ENCODE measurements around the gene DCAF6. TPM values are rescaled to one million over a fixed set of nuclear protein-coding genes. Genes with fewer than 3 reads are reported as not detected.

DCAF6 gene
- total RNA-seq, 1 donor from 2014 or later = 9.8 TPM

- DNase-seq (ENCODE audit: low spot score in 2 of 2) = no peak
- intact Hi-C loops (cut with DNase I) = loop anchor here (2.0 to 10.0 kb wide), 5 partner anchors 39 to 1547 kb away; partner anchors contain the start of genes SFT2D2, SLC19A2 and TIPRL
- Histone ChIP-seq H3K4me1 (peaks cover 0 to 11% of the 10 kb centered on the region in 2 donors), H3K36me3 (no peaks in the 10 kb centered on the region), H3K9me3 (no peaks in the 10 kb centered on the region), H3K4me3 (peak overlapping the region; percentile 91), H3K27me3 (no peaks in the 10 kb centered on the region), H3K27ac (peak overlapping the region; percentile 96 to 98)
- TF ChIP-seq, protein P1, sequence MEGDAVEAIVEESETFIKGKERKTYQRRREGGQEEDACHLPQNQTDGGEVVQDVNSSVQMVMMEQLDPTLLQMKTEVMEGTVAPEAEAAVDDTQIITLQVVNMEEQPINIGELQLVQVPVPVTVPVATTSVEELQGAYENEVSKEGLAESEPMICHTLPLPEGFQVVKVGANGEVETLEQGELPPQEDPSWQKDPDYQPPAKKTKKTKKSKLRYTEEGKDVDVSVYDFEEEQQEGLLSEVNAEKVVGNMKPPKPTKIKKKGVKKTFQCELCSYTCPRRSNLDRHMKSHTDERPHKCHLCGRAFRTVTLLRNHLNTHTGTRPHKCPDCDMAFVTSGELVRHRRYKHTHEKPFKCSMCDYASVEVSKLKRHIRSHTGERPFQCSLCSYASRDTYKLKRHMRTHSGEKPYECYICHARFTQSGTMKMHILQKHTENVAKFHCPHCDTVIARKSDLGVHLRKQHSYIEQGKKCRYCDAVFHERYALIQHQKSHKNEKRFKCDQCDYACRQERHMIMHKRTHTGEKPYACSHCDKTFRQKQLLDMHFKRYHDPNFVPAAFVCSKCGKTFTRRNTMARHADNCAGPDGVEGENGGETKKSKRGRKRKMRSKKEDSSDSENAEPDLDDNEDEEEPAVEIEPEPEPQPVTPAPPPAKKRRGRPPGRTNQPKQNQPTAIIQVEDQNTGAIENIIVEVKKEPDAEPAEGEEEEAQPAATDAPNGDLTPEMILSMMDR (IDR thresholded peaks at IDR 0.05) = no peak
These were observed 1.2 kb downstream of the DCAF6 start for GRCh38 chr1:167937709-167938010.

DNA sequence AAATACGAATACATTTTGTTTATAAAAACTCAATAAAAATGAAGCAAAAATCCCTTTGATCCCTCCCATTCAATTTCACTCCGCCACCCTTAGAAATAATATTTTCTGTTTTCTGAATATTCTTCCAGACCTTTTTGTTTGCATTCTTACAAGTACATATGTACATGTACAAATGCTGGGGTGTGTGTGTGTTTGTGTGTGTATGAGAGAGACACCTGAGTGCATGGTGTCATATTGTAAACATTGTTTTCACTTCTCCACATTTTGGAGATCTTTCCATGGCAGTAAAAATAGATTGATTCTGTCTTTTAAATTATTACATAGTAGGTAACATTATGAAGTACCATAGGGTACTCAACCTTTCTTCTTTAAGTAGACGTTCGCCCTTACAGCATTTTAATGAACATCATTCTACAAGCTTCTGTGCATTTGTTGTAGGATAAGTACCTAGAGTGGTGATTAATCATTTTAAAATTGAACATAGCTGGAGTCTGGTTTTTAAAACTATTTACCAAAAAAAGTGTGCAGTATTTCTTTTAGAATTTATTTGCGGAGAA lies 1.7 kb downstream of the DCAF6 start:
- TF ChIP-seq, protein P1 (IDR thresholded peaks at IDR 0.05) = no peak
- peak overlapping the region in 1 of 2 donors; percentile 98 for H3K27ac ChIP-seq
- no peaks in the 10 kb centered on the region for H3K27me3 ChIP-seq
- no peak for DNase-seq (ENCODE audit: low spot score in 2 of 2)
- H3K4me3 ChIP-seq = peak overlapping the region; percentile 91
- intact Hi-C loops (cut with DNase I) = loop anchor here (5.0 to 10.0 kb wide), 3 partner anchors 147 to 1547 kb away; partner anchors contain the start of genes SFT2D2 and SLC19A2
- H3K36me3 ChIP-seq = no peaks in the 10 kb centered on the region
- H3K4me1 ChIP-seq = peaks cover 0 to 11% of the 10 kb centered on the region in 2 donors
- H3K9me3 ChIP-seq = no peaks in the 10 kb centered on the region

DNA sequence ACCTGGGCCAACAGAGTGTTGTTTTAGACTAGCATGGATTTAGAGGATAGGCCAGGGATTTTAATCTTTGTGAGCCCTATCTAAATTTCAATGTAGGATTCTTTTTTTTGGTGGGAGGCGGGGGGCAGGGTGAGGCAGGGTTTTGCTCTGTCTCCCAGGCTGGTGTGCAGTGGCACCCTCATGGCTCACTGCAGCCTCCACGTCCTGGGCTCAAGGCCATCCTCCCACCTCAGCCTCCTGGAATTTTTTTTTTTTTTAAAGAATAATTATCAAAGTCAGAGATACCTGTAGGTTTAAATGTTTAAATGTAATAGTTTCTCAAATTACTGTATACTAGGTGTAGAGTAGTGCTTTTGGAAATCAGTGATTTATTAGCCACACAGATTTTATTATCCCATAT lies 3.8 kb downstream of the DCAF6 start:
- TF ChIP-seq, protein P1 (IDR thresholded peaks at IDR 0.05) = no peak
- no peak overlapping the region for H3K27ac ChIP-seq
- no peak for DNase-seq (ENCODE audit: low spot score in 2 of 2)
- no peak overlapping the region for H3K4me3 ChIP-seq
- no peaks in the 10 kb centered on the region for H3K36me3 ChIP-seq
- no peaks in the 10 kb centered on the region for H3K4me1 ChIP-seq
- H3K9me3 ChIP-seq = no peaks in the 10 kb centered on the region
- no peaks in the 10 kb centered on the region for H3K27me3 ChIP-seq
- intact Hi-C loops (cut with DNase I) = no loop called here

DNA sequence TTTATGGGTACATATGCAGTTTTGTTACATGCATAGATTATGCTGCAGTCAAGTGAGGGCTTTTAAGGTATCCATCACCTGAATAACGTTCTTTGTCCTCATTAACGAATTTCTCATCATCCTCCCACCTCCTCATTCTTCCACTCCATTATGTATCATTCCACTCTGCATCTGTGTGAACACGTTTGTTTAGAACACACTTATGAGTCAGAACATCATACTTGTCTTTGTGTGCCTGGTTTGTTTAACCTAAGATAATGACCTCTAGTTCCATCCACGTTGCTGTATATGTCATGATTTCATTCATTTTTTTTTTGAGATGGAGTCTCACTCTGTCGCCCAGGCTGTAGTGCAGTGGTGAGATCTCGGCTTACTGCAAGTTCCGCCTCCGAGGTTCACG lies 7.1 kb downstream of the DCAF6 start:
- TF ChIP-seq, protein P1 (IDR thresholded peaks at IDR 0.05) = no peak
- intact Hi-C loops (cut with DNase I) = no loop called here
- no peak overlapping the region for H3K4me3 ChIP-seq
- no peaks in the 10 kb centered on the region for H3K36me3 ChIP-seq
- DNase-seq (ENCODE audit: low spot score in 2 of 2) = no peak
- H3K4me1 ChIP-seq = no peaks in the 10 kb centered on the region
- no peaks in the 10 kb centered on the region for H3K9me3 ChIP-seq
- H3K27ac ChIP-seq = no peak overlapping the region
- no peaks in the 10 kb centered on the region for H3K27me3 ChIP-seq

- DNase-seq (ENCODE audit: low spot score in 2 of 2) = no peak
- Histone ChIP-seq H3K27ac (no peak overlapping the region), H3K4me3 (no peak overlapping the region), H3K9me3 (no peaks in the 10 kb centered on the region), H3K27me3 (no peaks in the 10 kb centered on the region), H3K4me1 (peaks cover 0 to 3% of the 10 kb centered on the region in 2 donors), H3K36me3 (peaks cover 6 to 12% of the 10 kb centered on the region in 2 donors)
- TF ChIP-seq, protein P1 (IDR thresholded peaks at IDR 0.05) = no peak
- intact Hi-C loops (cut with DNase I) = no loop called here
These were observed 11.2 kb downstream of the DCAF6 start for GRCh38 chr1:167947733-167948132.

- no peaks in the 10 kb centered on the region for H3K9me3 ChIP-seq
- H3K4me3 ChIP-seq = no peak overlapping the region
- TF ChIP-seq, protein P1 (IDR thresholded peaks at IDR 0.05) = no peak
- DNase-seq (ENCODE audit: low spot score in 2 of 2) = no peak
- no peak overlapping the region for H3K27ac ChIP-seq
- H3K4me1 ChIP-seq = peaks cover 0 to 3% of the 10 kb centered on the region in 2 donors
- no peaks in the 10 kb centered on the region for H3K27me3 ChIP-seq
- intact Hi-C loops (cut with DNase I) = no loop called here
- peaks cover 20 to 32% of the 10 kb centered on the region in 2 donors for H3K36me3 ChIP-seq
These were observed 13.3 kb downstream of the DCAF6 start for GRCh38 chr1:167949785-167950184.
